ENCODE data around the gene SPTA1.

Gene SPTA1

DNA sequence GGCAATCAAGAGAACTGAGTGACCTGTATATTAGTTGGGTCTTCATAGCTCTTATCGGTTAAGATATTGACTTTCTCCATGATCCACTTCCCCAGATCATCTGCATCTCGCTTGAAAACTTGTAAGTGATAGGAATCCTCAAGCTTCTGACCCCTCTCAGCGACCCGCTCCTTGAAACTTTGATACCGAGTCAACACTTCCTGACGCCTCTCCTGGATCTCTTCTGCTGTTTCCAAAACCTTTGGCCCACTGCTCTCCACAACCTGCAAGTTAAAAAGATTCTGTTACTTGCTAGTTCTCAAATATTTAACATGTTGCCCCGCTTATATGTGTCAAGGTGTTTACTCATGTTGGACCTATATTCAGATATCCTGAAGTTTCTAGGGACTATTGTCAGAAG lies 1.4 kb downstream of the SPTA1 start:
- Histone ChIP-seq H3K9ac (ENCODE audit: insufficient read length, low read depth) (no peak overlapping the region), H3K36me3 (ENCODE audit: insufficient read depth, insufficient read length, low read length) (no peaks in the 10 kb centered on the region), H3K4me3 (ENCODE audit: insufficient read length, low read depth) (no peak overlapping the region), H3K4me1 (ENCODE audit: insufficient read depth, insufficient read length) (no peaks in the 10 kb centered on the region), H3K9me3 (ENCODE audit: insufficient read depth, low read length) (no peaks in the 10 kb centered on the region), H3K27me3 (ENCODE audit: insufficient read depth, insufficient read length) (no peaks in the 10 kb centered on the region)
- TF ChIP-seq ZNF274 (IDR thresholded peaks at IDR 0.05; ENCODE audit: low read depth, low read length) (no peak), YY1 (IDR thresholded peaks at IDR 0.05; ENCODE audit: insufficient read depth, insufficient read length) (no peak), SUZ12 (IDR thresholded peaks at IDR 0.05; ENCODE audit: extremely low read depth, insufficient read depth, insufficient read length) (no peak)
- no peak for DNase-seq (ENCODE audit: low read depth, low spot score)

DNA sequence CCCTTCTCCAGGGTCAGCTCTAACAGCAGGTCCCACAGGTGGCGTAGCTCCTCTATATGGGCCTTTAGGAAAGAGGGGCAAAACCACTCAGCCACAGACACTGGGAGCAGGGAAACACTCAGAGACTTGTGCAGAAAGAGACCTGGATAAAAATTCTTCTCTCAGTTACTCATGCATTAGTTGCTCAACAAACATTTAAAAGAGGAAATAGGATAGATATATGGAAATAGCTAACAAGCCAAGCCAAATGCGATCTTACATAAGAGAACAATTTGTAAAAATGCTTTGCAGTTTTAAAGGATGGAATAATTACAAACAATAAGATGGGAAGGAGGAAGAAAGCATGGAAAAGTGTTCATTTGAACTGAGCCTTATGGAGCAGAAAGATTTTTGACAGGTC lies 4.9 kb downstream of the SPTA1 start:
- no peak overlapping the region for H3K4me3 ChIP-seq (ENCODE audit: insufficient read length, low read depth)
- no peak overlapping the region for H3K9ac ChIP-seq (ENCODE audit: insufficient read length, low read depth)
- TF ChIP-seq SUZ12 (IDR thresholded peaks at IDR 0.05; ENCODE audit: extremely low read depth, insufficient read depth, insufficient read length) (no peak), YY1 (IDR thresholded peaks at IDR 0.05; ENCODE audit: insufficient read depth, insufficient read length) (no peak), ZNF274 (IDR thresholded peaks at IDR 0.05; ENCODE audit: low read depth, low read length) (no peak)
- H3K27me3 ChIP-seq (ENCODE audit: insufficient read depth, insufficient read length) = no peaks in the 10 kb centered on the region
- no peak for DNase-seq (ENCODE audit: low read depth, low spot score)
- H3K9me3 ChIP-seq (ENCODE audit: insufficient read depth, low read length) = no peaks in the 10 kb centered on the region
- H3K36me3 ChIP-seq (ENCODE audit: insufficient read depth, insufficient read length, low read length) = no peaks in the 10 kb centered on the region
- no peaks in the 10 kb centered on the region for H3K4me1 ChIP-seq (ENCODE audit: insufficient read depth, insufficient read length)

DNA sequence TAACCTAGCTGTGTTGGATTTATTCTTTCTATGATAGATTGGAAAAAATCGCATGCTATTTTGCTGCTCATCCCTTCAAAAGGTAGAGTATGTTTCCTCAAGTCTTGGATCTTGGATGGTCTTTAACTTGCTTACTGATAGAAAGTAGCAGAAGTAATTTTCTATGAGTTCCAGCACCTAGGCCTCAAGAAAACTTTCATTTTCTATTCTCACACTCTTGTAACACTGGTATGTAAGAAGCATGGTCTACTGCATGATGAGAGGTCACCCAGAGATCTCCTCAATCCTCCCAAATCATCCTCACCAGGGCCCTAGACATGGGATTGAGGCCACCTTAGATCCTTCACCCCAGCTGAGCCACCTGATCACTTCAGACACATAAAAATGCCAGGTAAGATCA lies 7.2 kb downstream of the SPTA1 start:
- no peaks in the 10 kb centered on the region for H3K36me3 ChIP-seq (ENCODE audit: insufficient read depth, insufficient read length, low read length)
- TF ChIP-seq ZNF274 (IDR thresholded peaks at IDR 0.05; ENCODE audit: low read depth, low read length) (no peak), YY1 (IDR thresholded peaks at IDR 0.05; ENCODE audit: insufficient read depth, insufficient read length) (no peak), SUZ12 (IDR thresholded peaks at IDR 0.05; ENCODE audit: extremely low read depth, insufficient read depth, insufficient read length) (no peak)
- H3K4me1 ChIP-seq (ENCODE audit: insufficient read depth, insufficient read length) = no peaks in the 10 kb centered on the region
- no peaks in the 10 kb centered on the region for H3K27me3 ChIP-seq (ENCODE audit: insufficient read depth, insufficient read length)
- DNase-seq (ENCODE audit: low read depth, low spot score) = no peak
- no peak overlapping the region for H3K9ac ChIP-seq (ENCODE audit: insufficient read length, low read depth)
- H3K4me3 ChIP-seq (ENCODE audit: insufficient read length, low read depth) = no peak overlapping the region
- no peaks in the 10 kb centered on the region for H3K9me3 ChIP-seq (ENCODE audit: insufficient read depth, low read length)

DNA sequence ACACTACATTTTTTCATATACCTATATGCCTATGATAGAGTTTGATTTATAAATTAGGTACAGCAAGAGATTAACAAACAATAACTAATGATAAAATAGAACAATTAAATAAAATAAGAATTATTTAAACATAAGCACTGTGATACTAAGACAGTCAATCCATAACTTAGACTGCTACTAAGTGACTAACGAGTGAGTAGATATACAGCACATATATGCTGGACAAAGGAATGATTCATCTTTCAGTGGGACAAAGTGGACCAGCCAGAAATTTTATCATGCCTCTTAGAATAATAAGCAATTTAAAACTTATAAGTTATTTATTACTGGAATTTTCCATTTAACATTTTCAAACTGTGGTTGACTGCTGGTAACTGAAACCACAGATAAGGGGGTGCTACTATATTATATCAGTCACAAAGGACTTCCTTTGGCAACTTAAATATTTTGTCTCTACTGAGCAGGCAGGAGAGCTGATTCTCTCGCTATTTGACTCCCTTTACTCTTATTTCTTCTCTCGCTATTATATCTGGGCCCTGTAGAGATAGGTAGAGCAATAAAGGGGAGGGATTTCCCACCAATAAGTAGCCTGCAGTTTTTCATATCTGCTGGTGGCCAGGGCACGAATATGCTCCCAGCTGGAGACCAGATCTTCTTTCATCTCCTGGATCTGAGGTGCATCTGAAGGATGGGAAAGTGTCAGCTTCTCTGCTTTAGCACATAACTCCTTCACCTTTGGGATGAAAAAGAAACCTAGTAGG lies 10.8 kb downstream of the SPTA1 start:
- H3K4me3 ChIP-seq (ENCODE audit: insufficient read length, low read depth) = no peak overlapping the region
- no peak overlapping the region for H3K9ac ChIP-seq (ENCODE audit: insufficient read length, low read depth)
- no peaks in the 10 kb centered on the region for H3K36me3 ChIP-seq (ENCODE audit: insufficient read depth, insufficient read length, low read length)
- no peak for TF ChIP-seq SUZ12 (IDR thresholded peaks at IDR 0.05; ENCODE audit: extremely low read depth, insufficient read depth, insufficient read length)
- no peak for TF ChIP-seq YY1 (IDR thresholded peaks at IDR 0.05; ENCODE audit: insufficient read depth, insufficient read length)
- TF ChIP-seq ZNF274 (IDR thresholded peaks at IDR 0.05; ENCODE audit: low read depth, low read length) = no peak
- H3K9me3 ChIP-seq (ENCODE audit: insufficient read depth, low read length) = no peaks in the 10 kb centered on the region
- no peaks in the 10 kb centered on the region for H3K27me3 ChIP-seq (ENCODE audit: insufficient read depth, insufficient read length)
- no peak for DNase-seq (ENCODE audit: low read depth, low spot score)
- H3K4me1 ChIP-seq (ENCODE audit: insufficient read depth, insufficient read length) = no peaks in the 10 kb centered on the region

DNA sequence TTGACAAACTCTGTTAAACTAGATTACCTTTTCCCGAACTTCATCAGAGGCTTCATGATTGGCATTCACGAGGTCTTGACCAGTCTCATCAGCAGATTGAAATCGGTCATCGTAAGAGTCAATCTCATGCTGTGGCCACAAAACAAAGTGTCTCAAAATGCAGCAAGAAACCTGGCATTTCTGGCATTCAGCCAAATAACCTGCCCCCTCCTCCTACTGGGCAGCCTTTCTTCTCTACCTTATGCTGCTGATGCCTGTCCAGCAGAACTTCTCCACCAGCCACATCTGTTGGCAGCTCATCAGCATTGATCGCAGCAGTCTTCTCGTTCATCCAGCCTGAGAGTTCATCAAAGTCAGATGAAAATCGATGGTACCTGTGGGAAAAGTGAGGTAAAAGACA lies 12.2 kb downstream of the SPTA1 start:
- TF ChIP-seq YY1 (IDR thresholded peaks at IDR 0.05; ENCODE audit: insufficient read depth, insufficient read length) (no peak), ZNF274 (IDR thresholded peaks at IDR 0.05; ENCODE audit: low read depth, low read length) (no peak), SUZ12 (IDR thresholded peaks at IDR 0.05; ENCODE audit: extremely low read depth, insufficient read depth, insufficient read length) (no peak)
- Histone ChIP-seq H3K4me1 (ENCODE audit: insufficient read depth, insufficient read length) (no peaks in the 10 kb centered on the region), H3K27me3 (ENCODE audit: insufficient read depth, insufficient read length) (no peaks in the 10 kb centered on the region), H3K36me3 (ENCODE audit: insufficient read depth, insufficient read length, low read length) (no peaks in the 10 kb centered on the region), H3K9ac (ENCODE audit: insufficient read length, low read depth) (no peak overlapping the region), H3K4me3 (ENCODE audit: insufficient read length, low read depth) (no peak overlapping the region), H3K9me3 (ENCODE audit: insufficient read depth, low read length) (no peaks in the 10 kb centered on the region)
- no peak for DNase-seq (ENCODE audit: low read depth, low spot score)

DNA sequence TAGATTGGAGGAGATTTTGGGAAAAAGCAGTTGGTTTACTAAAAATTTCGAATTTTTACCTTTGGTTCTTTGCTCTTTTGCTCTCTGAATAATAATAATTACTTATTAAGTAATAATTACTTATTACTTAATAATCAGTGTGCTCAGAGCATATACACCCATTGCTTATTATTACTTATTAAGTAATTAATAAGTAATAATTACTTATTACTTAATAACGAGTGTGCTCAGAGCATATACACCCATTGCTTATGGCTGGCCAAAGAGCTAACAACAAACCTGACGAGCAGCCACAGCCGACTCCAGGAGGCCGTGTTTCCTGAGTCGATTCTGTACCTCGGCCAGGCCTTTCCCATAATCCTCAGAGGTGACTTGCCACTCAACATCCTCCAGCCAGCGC lies 20.5 kb downstream of the SPTA1 start:
- Histone ChIP-seq H3K4me3 (ENCODE audit: insufficient read length, low read depth) (no peak overlapping the region), H3K36me3 (ENCODE audit: insufficient read depth, insufficient read length, low read length) (no peaks in the 10 kb centered on the region), H3K9ac (ENCODE audit: insufficient read length, low read depth) (no peak overlapping the region), H3K4me1 (ENCODE audit: insufficient read depth, insufficient read length) (no peaks in the 10 kb centered on the region), H3K27me3 (ENCODE audit: insufficient read depth, insufficient read length) (no peaks in the 10 kb centered on the region), H3K9me3 (ENCODE audit: insufficient read depth, low read length) (no peaks in the 10 kb centered on the region)
- DNase-seq (ENCODE audit: low read depth, low spot score) = no peak
- TF ChIP-seq SUZ12 (IDR thresholded peaks at IDR 0.05; ENCODE audit: extremely low read depth, insufficient read depth, insufficient read length) = no peak
- no peak for TF ChIP-seq ZNF274 (IDR thresholded peaks at IDR 0.05; ENCODE audit: low read depth, low read length)
- TF ChIP-seq YY1 (IDR thresholded peaks at IDR 0.05; ENCODE audit: insufficient read depth, insufficient read length) = no peak

DNA sequence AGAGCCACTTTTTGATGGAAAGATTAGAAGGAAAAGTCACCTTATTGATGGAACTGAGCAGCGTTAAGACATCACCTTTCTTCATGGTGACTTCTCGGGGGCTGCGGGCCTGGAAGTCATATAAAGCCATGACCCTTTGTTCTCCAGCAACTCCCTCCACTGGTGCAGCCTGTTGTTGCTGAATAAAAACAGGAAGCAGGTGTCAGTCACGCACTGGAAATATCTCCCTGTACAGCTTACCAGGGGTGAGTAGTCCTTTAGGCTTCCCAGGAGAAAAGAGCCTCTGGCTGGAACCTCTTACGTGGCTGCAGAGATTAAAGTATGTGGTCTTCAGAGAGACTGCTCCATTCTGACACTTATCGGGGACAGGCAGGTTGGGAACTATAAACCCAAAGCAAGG lies 31.9 kb downstream of the SPTA1 start:
- no peak for DNase-seq (ENCODE audit: low read depth, low spot score)
- Histone ChIP-seq H3K4me1 (ENCODE audit: insufficient read depth, insufficient read length) (no peaks in the 10 kb centered on the region), H3K36me3 (ENCODE audit: insufficient read depth, insufficient read length, low read length) (no peaks in the 10 kb centered on the region), H3K4me3 (ENCODE audit: insufficient read length, low read depth) (no peak overlapping the region), H3K9me3 (ENCODE audit: insufficient read depth, low read length) (no peaks in the 10 kb centered on the region), H3K27me3 (ENCODE audit: insufficient read depth, insufficient read length) (no peaks in the 10 kb centered on the region), H3K9ac (ENCODE audit: insufficient read length, low read depth) (no peak overlapping the region)
- TF ChIP-seq ZNF274 (IDR thresholded peaks at IDR 0.05; ENCODE audit: low read depth, low read length) (no peak), SUZ12 (IDR thresholded peaks at IDR 0.05; ENCODE audit: extremely low read depth, insufficient read depth, insufficient read length) (no peak), YY1 (IDR thresholded peaks at IDR 0.05; ENCODE audit: insufficient read depth, insufficient read length) (no peak)
